C4-2B (cell line): ENCODE data around the gene TBXA2R.

ENCODE experiments used
- CTCF ChIP-seq: fragments of 450-650 bp; conservative IDR thresholded peaks from 2 replicates; pipeline ENCODE4 v1.5.1; 2017; ENCODE audit warnings: mild to moderate bottlenecking
- ZFX ChIP-seq: fragments of 450-650 bp; IDR thresholded peaks from 2 replicates; pipeline ENCODE4 v1.6.1; 2017

GRCh38 chr19:3613818-3614661 lies 7.4 kb upstream of the TBXA2R start:
- TF ChIP-seq CTCF (no peak), ZFX (no peak)
